Ascending aorta (tissue), 2 donors: Measurements from ENCODE around the gene ITGB1BP2. TPM values are rescaled to one million over a fixed set of nuclear protein-coding genes. Genes with fewer than 3 reads are reported as not detected.

Experiments used
- DNase-seq, 2 donors: peaks; one replicate each; pipeline ENCODE4 v3.0.0-alpha.2; 2019; ENCODE audit warnings: low spot score in 2 of 2
- H3K27ac ChIP-seq, 2 donors: fragments of 200-600 bp; sonication (generic); one replicate each; pipeline ENCODE4 v1.5.1; 2016 to 2017; ENCODE audit warnings: mild to moderate bottlenecking in 1 of 2
- H3K27me3 ChIP-seq: fragments of 200-600 bp; sonication (generic); one replicate; pipeline ENCODE4 v1.5.1; 2017
- H3K36me3 ChIP-seq, 2 donors: fragments of 200-600 bp; sonication (generic); one replicate each; pipeline ENCODE4 v1.5.1; 2016
- H3K4me1 ChIP-seq, 2 donors: fragments of 200-600 bp; sonication (generic); one replicate each; pipeline ENCODE4 v1.5.1; 2016 to 2017; ENCODE audit warnings: mild to moderate bottlenecking in 1 of 2
- H3K4me3 ChIP-seq, 2 donors: fragments of 200-600 bp; sonication (generic); one replicate each; pipeline ENCODE4 v1.5.1; 2016 to 2017; ENCODE audit warnings: mild to moderate bottlenecking in 1 of 2
- H3K9me3 ChIP-seq, 2 donors: fragments of 200-600 bp; sonication (generic); one replicate each; pipeline ENCODE4 v1.5.1; 2016
- intact Hi-C: fragments of 100-400 bp; cut with DNase I; formaldehyde crosslinking; loops from one replicate; pipeline ENCODE4 v1.15.1; 2023
- total RNA-seq: library from RNA; depleted of rRNA; stranded (reverse); fragments of >200 nt; gene quantifications from one replicate; pipeline ENCODE4 v1.1.0, GENCODE V29; 2016
- TF ChIP-seq, protein P1 (sequence below), 3 experiments: fragments of 200-600 bp in 2 of 3; fragments of 450-650 bp in 1 of 3; sonication (generic) in 2 of 3; IDR thresholded peaks; one replicate each; pipeline ENCODE4 v1.5.1; 2016 to 2019; ENCODE audit warnings: antibody characterized with exemption in 3 of 3, mild to moderate bottlenecking in 1 of 3, moderate library complexity in 1 of 3

Gene ITGB1BP2
- not detected for total RNA-seq

GRCh38 chrX:71301195-71301924 is at the start of gene ITGB1BP2:
TSS of gene ITGB1BP2 (plus strand) at chrX:71301750. CDS start at chrX:71301807, 57 bp downstream.
- H3K4me1 ChIP-seq = no peaks in the 10 kb centered on the region
- intact Hi-C loops = loop anchor here (1.0 to 5.0 kb wide), 2 partner anchors 18 to 61 kb away; partner anchors contain the start of gene NONO
- peak in 1 of 2 donors; percentile 66 for DNase-seq
- H3K27ac ChIP-seq = peak within 1 kb of the TSS; percentile 58 to 70
- H3K9me3 ChIP-seq = no peaks in the 10 kb centered on the region
- H3K4me3 ChIP-seq = peak within 1 kb of the TSS; percentile 21 to 63
- H3K36me3 ChIP-seq = peaks cover 19 to 37% of the 10 kb centered on the region in 2 donors
- TF ChIP-seq, protein P1, sequence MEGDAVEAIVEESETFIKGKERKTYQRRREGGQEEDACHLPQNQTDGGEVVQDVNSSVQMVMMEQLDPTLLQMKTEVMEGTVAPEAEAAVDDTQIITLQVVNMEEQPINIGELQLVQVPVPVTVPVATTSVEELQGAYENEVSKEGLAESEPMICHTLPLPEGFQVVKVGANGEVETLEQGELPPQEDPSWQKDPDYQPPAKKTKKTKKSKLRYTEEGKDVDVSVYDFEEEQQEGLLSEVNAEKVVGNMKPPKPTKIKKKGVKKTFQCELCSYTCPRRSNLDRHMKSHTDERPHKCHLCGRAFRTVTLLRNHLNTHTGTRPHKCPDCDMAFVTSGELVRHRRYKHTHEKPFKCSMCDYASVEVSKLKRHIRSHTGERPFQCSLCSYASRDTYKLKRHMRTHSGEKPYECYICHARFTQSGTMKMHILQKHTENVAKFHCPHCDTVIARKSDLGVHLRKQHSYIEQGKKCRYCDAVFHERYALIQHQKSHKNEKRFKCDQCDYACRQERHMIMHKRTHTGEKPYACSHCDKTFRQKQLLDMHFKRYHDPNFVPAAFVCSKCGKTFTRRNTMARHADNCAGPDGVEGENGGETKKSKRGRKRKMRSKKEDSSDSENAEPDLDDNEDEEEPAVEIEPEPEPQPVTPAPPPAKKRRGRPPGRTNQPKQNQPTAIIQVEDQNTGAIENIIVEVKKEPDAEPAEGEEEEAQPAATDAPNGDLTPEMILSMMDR (IDR thresholded peaks at IDR 0.05) = no peak
- H3K27me3 ChIP-seq = no peaks in the 10 kb centered on the region

GRCh38 chrX:71252221-71252620 is 49.3 kb upstream of the ITGB1BP2 start:
- Histone ChIP-seq H3K9me3 (no peaks in the 10 kb centered on the region), H3K36me3 (peaks cover 9 to 14% of the 10 kb centered on the region in 2 donors), H3K4me1 (peaks cover 2 to 8% of the 10 kb centered on the region in 2 donors), H3K27ac (no peak overlapping the region), H3K4me3 (peak overlapping the region in 1 of 2 donors; percentile 73), H3K27me3 (no peaks in the 10 kb centered on the region)
- intact Hi-C loops = no loop called here
- DNase-seq = no peak
- TF ChIP-seq, protein P1 (IDR thresholded peaks at IDR 0.05) = no peak

DNA sequence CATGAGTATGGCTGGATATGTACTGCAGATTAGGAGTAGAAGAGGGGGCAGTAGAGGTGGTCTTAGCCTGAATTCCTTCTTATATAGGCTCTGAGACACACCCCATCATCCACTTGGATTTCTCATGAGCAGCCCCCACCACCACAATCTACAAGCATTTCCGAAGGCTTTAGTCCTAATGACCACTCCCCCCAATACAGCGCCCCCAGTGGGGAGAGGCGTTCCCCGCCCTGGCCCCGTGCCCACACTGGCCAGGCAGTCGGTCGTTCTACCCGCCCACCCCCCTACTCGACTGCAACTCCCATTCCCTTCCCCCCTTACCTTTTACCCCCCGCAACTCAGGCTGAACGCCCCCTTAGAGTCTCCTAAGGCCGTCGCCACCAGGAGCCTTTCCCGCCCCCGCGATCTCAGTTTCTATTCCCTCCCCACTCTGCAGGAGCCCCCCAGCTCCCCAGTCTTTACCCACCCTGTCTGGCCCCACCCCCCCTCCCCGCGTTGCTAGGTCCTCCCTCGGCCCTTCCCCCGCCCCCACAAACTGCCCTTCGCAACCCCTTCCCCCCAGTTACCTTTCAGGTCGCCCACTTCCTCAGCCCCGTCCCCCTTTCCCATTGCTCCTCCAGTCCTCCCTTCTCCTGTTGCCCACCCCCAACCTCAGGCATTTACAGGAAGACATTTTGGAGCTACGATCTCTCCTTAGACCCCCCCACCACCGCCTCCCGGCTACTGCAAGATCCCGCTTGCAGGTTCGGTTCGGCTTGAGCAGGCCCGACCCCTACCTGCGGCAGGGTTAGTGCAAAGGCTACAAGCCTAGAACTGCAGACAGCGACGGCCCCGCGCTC is 48.1 kb upstream of the ITGB1BP2 start:
- Histone ChIP-seq H3K36me3 (peaks cover 5 to 6% of the 10 kb centered on the region in 2 donors), H3K27me3 (no peaks in the 10 kb centered on the region), H3K4me3 (peak overlapping the region; percentile 51 to 73), H3K4me1 (peaks cover 2 to 8% of the 10 kb centered on the region in 2 donors), H3K9me3 (no peaks in the 10 kb centered on the region), H3K27ac (peak overlapping the region; percentile 77 to 91)
- intact Hi-C loops = loop anchor here (1.0 kb wide), 3 partner anchors 30 to 112 kb away; partner anchors contain the start of gene NONO
- DNase-seq = peak in 1 of 2 donors; percentile 68
- TF ChIP-seq, protein P1 (IDR thresholded peaks at IDR 0.05) = peak in 2 of 3 experiments; percentile 35 to 50

DNA sequence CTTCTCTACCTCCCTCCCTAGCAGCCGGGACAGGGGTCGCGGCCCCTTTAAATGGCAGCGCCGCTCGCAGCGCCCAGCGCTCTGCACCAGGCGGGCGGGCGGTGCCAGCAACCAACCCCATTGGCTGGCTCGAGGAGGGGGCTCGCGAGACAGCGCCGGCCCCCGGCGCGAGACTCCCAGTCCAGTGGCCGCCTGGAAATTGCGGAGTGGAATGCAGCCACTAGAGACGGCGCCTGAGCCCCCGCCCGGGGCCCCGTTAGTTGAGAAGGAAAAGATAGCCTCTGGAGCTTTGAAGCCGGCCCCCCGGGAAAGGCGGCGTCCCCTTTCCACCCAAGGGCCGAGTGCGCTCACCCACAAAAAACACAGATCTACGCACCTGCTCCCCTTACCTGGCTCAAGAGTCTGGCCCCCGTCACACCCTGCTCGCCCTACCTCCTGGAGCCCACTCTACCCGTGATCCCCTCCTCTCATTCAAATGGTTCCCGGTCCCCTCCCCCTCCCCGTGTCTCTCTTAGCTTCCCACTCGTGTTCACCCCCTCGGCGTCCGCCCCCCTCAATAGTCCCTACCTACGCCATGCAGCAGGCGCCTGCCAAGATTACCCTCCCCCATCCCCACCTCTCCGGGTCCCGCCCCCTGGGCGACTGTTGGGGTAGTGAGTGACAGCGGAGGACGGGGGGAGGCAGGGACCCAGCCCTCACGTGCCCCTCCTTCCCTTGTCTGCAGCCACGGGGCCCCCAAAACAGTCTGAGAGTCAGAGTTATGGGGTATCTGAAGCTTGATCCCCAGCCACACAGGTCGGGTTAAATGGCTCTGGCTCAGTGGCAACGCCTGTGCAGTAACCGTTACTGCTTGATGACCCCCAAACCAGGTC is 47.2 kb upstream of the ITGB1BP2 start, which contains the start of gene ZMYM3:
TSS of gene ZMYM3 (minus strand) at position 49 of the 872 bp plus-strand sequence. CDS start 885 bp downstream, outside the sequence.
- intact Hi-C loops = loop anchor here (1.0 kb wide), 3 partner anchors 29 to 111 kb away; partner anchors contain the start of gene NONO
- Histone ChIP-seq H3K27me3 (no peaks in the 10 kb centered on the region), H3K4me1 (peaks cover 2 to 8% of the 10 kb centered on the region in 2 donors), H3K36me3 (peaks cover 0 to 6% of the 10 kb centered on the region in 2 donors), H3K9me3 (no peaks in the 10 kb centered on the region), H3K4me3 (peak within 1 kb of the TSS; percentile 51 to 73), H3K27ac (peak within 1 kb of the TSS; percentile 77 to 91)
- TF ChIP-seq, protein P1 (IDR thresholded peaks at IDR 0.05) = no peak
- DNase-seq = peak; percentile 57 to 89

DNA sequence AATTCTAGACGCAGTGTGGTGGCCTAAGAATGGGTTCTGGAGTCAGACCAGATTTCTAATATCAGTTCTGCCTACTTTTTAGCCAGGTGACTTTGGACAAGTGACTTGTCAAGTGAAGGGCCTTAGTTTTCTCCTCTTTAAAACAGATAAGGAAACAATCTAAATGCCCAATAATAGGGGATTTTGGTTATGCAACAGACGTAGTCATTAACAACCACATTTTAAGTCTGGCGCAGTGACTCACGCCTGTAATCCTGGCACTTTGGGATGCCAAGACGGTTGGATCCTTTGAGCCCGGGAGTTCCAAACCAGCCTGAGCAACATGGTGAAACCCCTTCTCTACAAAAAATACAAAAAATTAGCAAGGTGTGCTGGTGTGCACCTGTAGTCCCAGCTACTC is 45.5 kb upstream of the ITGB1BP2 start:
- Histone ChIP-seq H3K27me3 (no peaks in the 10 kb centered on the region), H3K36me3 (no peaks in the 10 kb centered on the region), H3K27ac (peak overlapping the region; percentile 77 to 91), H3K9me3 (no peaks in the 10 kb centered on the region), H3K4me3 (no peak overlapping the region), H3K4me1 (peaks cover 2 to 8% of the 10 kb centered on the region in 2 donors)
- intact Hi-C loops = no loop called here
- DNase-seq = no peak
- TF ChIP-seq, protein P1 (IDR thresholded peaks at IDR 0.05) = no peak
